Keratinocyte (primary cell): Measurements from ENCODE around the gene GIT1.

Experiments used
- EZH2 ChIP-seq: IDR thresholded peaks from one replicate; pipeline ENCODE4 v1.6.1; 2012; ENCODE audit warnings: inconsistent platforms, mild to moderate bottlenecking, low read length, moderate library complexity
- TF ChIP-seq, protein P1 (sequence below), 3 experiments: IDR thresholded peaks in 1 of 3; conservative IDR thresholded peaks in 1 of 3; optimal IDR thresholded peaks in 1 of 3; 2 replicates in 2 of 3; 3 replicates in 1 of 3; pipeline versions ENCODE3 to v1.5.1; 2011; ENCODE audit warnings: low read length in 3 of 3, mild to moderate bottlenecking in 3 of 3, moderate library complexity in 2 of 3, control low read depth in 1 of 3, inconsistent platforms in 1 of 3; ENCODE audit not compliant: insufficient read depth in 2 of 3; ENCODE audit errors: extremely low read depth in 1 of 3

DNA sequence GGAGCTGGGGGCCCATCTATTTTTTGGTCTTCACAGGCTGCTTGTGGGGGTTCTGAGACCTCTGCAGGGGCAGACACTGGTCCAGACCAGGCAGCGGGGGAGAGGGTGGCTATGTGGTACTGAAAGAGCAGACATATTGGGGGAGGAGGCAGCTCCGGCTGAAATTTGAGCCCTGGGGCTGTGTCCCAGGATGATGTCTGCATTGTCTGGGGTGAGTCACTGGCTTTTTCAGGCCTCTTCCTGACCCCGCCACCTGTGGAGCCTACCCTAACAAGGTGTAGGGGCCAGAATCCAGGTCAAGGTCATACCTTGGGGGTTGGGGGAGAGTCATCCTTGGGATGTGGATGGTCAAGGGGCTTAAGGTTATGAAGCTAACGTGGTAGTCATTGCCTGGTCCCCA is 30.8 kb upstream of the GIT1 start:
- TF ChIP-seq, protein P1, sequence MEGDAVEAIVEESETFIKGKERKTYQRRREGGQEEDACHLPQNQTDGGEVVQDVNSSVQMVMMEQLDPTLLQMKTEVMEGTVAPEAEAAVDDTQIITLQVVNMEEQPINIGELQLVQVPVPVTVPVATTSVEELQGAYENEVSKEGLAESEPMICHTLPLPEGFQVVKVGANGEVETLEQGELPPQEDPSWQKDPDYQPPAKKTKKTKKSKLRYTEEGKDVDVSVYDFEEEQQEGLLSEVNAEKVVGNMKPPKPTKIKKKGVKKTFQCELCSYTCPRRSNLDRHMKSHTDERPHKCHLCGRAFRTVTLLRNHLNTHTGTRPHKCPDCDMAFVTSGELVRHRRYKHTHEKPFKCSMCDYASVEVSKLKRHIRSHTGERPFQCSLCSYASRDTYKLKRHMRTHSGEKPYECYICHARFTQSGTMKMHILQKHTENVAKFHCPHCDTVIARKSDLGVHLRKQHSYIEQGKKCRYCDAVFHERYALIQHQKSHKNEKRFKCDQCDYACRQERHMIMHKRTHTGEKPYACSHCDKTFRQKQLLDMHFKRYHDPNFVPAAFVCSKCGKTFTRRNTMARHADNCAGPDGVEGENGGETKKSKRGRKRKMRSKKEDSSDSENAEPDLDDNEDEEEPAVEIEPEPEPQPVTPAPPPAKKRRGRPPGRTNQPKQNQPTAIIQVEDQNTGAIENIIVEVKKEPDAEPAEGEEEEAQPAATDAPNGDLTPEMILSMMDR (optimal IDR thresholded peaks at IDR 0.05 in 1 of 3, IDR thresholded peaks at IDR 0.05 in 1 of 3, conservative IDR thresholded peaks at IDR 0.05 in 1 of 3; ENCODE audit: extremely low read depth in 1 of 3, insufficient read depth in 2 of 3, low read length in 3 of 3) = no peak
- no peak for TF ChIP-seq EZH2
